A549 (cell line): ENCODE measurements around the gene CTAG1B.

Experiments used
- BHLHE40 ChIP-seq: IDR thresholded peaks from 2 replicates; pipeline ENCODE4 v1.6.1; 2012; ENCODE audit warnings: low read depth, low read length, inconsistent platforms
- CBX8 ChIP-seq: fragments of 200-600 bp; sonication (generic); IDR thresholded peaks from 2 replicates; pipeline ENCODE4 v1.6.1; 2016
- CEBPB ChIP-seq, 2 experiments: fragments of >200 bp in 1 of 2; sonication (Bioruptor Twin) in 1 of 2; formaldehyde crosslinking in 1 of 2; IDR thresholded peaks; 2 replicates each; pipeline ENCODE4 v1.6.1; 2012 to 2016
- CTCF ChIP-seq: fragments of >200 bp; sonication (Bioruptor Twin); formaldehyde crosslinking; IDR thresholded peaks from 3 replicates; pipeline ENCODE4 v1.5.1; 2016
- EHMT2 ChIP-seq: fragments of 200-600 bp; sonication (generic); IDR thresholded peaks from 2 replicates; pipeline ENCODE4 v1.6.1; 2016; ENCODE audit warnings: antibody characterized with exemption, low read depth, mild to moderate bottlenecking, moderate library complexity
- FOSL2 ChIP-seq, 2 experiments: fragments of 450-650 bp in 1 of 2; fragments of >200 bp in 1 of 2; sonication (Bioruptor Twin) in 1 of 2; formaldehyde crosslinking; IDR thresholded peaks; 2 replicates each; pipeline versions ENCODE4 v1.5.0 to v1.6.1; 2016 to 2020; ENCODE audit warnings: mild to moderate bottlenecking in 1 of 2, moderate library complexity in 1 of 2
- HMGXB4 ChIP-seq: fragments of 250-450 bp; sonication (Bioruptor Pico); IDR thresholded peaks from 2 replicates; pipeline ENCODE4 v1.5.0; 2021; ENCODE audit warnings: mild to moderate bottlenecking, moderate library complexity, borderline replicate concordance
- MYC ChIP-seq: IDR thresholded peaks from 2 replicates; pipeline ENCODE4 v1.6.1; 2012; ENCODE audit warnings: mild to moderate bottlenecking, inconsistent platforms, low read length, improper control_type of control experiment, borderline replicate concordance
- POLR2A ChIP-seq: IDR thresholded peaks from 2 replicates; pipeline ENCODE4 v1.6.1; 2012; ENCODE audit warnings: mild to moderate bottlenecking, low read length
- POLR2AphosphoS2 ChIP-seq: conservative IDR thresholded peaks from 2 replicates; pipeline ENCODE4 v1.6.1; 2012; ENCODE audit warnings: low read length, improper control_type of control experiment, inconsistent platforms
- RAD21 ChIP-seq, 2 experiments: fragments of >200 bp in 1 of 2; sonication (Bioruptor Twin) in 1 of 2; formaldehyde crosslinking in 1 of 2; IDR thresholded peaks in 1 of 2; conservative IDR thresholded peaks in 1 of 2; 2 replicates in 1 of 2; 3 replicates in 1 of 2; pipeline ENCODE4 v1.6.1; 2012 to 2018; ENCODE audit warnings: inconsistent platforms in 1 of 2
- REST ChIP-seq: fragments of 200-600 bp; sonication (generic); IDR thresholded peaks from 2 replicates; pipeline ENCODE4 v1.6.1; 2016; ENCODE audit warnings: antibody characterized with exemption, mild to moderate bottlenecking, moderate library complexity
- RFX5 ChIP-seq: fragments of 450-650 bp; IDR thresholded peaks from 2 replicates; pipeline ENCODE4 v1.7.1; 2014; ENCODE audit warnings: antibody characterized with exemption, mild to moderate bottlenecking, moderate library complexity
- ZFP36 ChIP-seq: fragments of 450-650 bp; IDR thresholded peaks from 2 replicates; pipeline ENCODE4 v1.6.1; 2014; ENCODE audit warnings: borderline replicate concordance; ENCODE audit not compliant: partially characterized antibody

- TF ChIP-seq RAD21 (conservative IDR thresholded peaks at IDR 0.05 in 1 of 2, IDR thresholded peaks at IDR 0.05 in 1 of 2): no peak
- no peak for TF ChIP-seq MYC
- TF ChIP-seq CTCF: no peak
- TF ChIP-seq POLR2AphosphoS2: no peak
- no peak for TF ChIP-seq BHLHE40
- TF ChIP-seq RFX5: no peak
- TF ChIP-seq REST: no peak
- TF ChIP-seq CBX8: no peak
- no peak for TF ChIP-seq ZFP36
- TF ChIP-seq POLR2A: no peak
- no peak for TF ChIP-seq EHMT2
- no peak for TF ChIP-seq HMGXB4 (CRISPR knock-in tag)
- TF ChIP-seq CEBPB (IDR thresholded peaks at IDR 0.05): no peak
- TF ChIP-seq FOSL2 (IDR thresholded peaks at IDR 0.05): no peak
- no peak for TF ChIP-seq FOSL2 (CRISPR knock-in tag; IDR thresholded peaks at IDR 0.05)
Measured at GRCh38 chrX:154654372-154654771, 35.3 kb upstream of the CTAG1B start.
